ENCODE data around the gene TSPAN31. TPM values are rescaled to one million over a fixed set of nuclear protein-coding genes. Genes with fewer than 3 reads are reported as not detected.
A peak's percentile ranks its signal among the peaks of the same experiment; 100 is the strongest.

The TSPAN31 gene
- total RNA-seq, 1 donor from 2014 or later: 67.0 TPM

DNA sequence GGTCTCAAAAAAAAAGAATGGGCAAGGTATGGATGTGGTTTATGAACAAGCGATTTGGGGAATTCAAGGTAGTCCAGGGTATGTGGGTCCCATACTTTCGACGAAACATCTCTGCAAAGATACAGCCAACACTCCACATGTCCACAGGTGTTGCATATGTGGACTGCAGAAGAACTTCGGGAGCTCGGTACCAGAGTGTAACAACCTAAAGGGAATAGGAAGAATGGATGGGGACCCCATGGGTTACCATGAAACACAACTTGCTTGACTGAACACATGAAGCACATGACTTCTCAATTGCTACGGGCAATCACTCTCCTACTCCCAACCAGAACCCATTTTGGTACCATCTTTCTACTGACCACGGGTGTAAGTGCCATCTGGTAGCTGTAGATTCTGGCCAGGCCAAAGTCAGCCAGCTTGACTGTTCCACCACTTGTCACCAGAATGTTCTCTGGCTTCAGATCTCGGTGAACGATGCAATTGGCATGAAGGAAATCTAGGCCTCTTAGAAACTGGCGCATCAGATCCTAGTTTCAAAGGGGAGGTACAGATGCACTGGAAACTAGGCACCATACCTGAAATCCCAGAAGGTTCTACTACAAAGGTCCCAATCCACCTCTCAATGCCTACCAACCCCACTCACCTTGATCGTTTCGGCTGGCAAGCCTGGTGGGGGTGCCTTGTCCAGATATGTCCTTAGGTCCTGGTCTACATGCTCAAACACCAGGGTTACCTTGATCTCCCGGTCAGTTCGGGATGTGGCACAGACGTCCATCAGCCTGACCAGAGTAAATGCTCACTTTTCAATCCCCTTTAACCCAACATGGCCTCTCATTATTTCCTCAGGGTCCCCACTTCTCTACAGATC is 6.0 kb downstream of the TSPAN31 start:
- H3K27ac ChIP-seq: peak overlapping the region; percentile 83
- TF ChIP-seq POLR2AphosphoS5 (IDR thresholded peaks at IDR 0.05; ENCODE audit: insufficient read depth in 1 of 2, low read depth in 1 of 2) (no peak), POLR2A (IDR thresholded peaks at IDR 0.05) (no peak)
- TF ChIP-seq, protein P1, sequence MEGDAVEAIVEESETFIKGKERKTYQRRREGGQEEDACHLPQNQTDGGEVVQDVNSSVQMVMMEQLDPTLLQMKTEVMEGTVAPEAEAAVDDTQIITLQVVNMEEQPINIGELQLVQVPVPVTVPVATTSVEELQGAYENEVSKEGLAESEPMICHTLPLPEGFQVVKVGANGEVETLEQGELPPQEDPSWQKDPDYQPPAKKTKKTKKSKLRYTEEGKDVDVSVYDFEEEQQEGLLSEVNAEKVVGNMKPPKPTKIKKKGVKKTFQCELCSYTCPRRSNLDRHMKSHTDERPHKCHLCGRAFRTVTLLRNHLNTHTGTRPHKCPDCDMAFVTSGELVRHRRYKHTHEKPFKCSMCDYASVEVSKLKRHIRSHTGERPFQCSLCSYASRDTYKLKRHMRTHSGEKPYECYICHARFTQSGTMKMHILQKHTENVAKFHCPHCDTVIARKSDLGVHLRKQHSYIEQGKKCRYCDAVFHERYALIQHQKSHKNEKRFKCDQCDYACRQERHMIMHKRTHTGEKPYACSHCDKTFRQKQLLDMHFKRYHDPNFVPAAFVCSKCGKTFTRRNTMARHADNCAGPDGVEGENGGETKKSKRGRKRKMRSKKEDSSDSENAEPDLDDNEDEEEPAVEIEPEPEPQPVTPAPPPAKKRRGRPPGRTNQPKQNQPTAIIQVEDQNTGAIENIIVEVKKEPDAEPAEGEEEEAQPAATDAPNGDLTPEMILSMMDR (IDR thresholded peaks at IDR 0.05): no peak
- H3K27me3 ChIP-seq: no peaks in the 10 kb centered on the region
- peaks cover 0 to 32% of the 10 kb centered on the region in 2 donors for H3K36me3 ChIP-seq
- peak overlapping the region; percentile 67 to 77 for H3K4me3 ChIP-seq
- peaks cover 34% of the 10 kb centered on the region for H3K4me1 ChIP-seq
- no peak for DNase-seq (ENCODE audit: extremely low spot score in 2 of 2)
- intact Hi-C loops (cut with DNase I): no loop called here
- no peaks in the 10 kb centered on the region for H3K9me3 ChIP-seq

DNA sequence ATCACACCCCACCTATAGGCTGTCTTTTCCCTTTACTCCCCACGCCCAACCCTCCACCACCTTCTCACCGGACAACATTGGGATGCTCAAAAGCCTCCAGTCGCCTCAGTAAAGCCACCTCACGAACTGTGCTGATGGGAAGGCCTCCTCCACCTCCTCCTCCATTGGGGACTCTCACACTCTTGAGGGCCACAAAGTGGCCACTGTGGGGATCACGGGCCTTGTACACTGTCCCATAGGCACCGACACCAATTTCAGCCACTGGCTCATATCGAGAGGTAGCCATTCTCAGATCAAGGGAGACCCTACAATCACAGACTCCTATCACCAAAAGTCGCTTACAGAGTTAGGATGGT is 6.6 kb downstream of the TSPAN31 start:
- Histone ChIP-seq H3K27ac (peak overlapping the region; percentile 83), H3K4me3 (peak overlapping the region; percentile 67 to 77), H3K9me3 (no peaks in the 10 kb centered on the region), H3K4me1 (peaks cover 39% of the 10 kb centered on the region), H3K27me3 (no peaks in the 10 kb centered on the region), H3K36me3 (peaks cover 0 to 32% of the 10 kb centered on the region in 2 donors)
- DNase-seq (ENCODE audit: extremely low spot score in 2 of 2): peak in 1 of 2 donors; percentile 93
- TF ChIP-seq POLR2AphosphoS5 (IDR thresholded peaks at IDR 0.05; ENCODE audit: insufficient read depth in 1 of 2, low read depth in 1 of 2) (no peak), POLR2A (IDR thresholded peaks at IDR 0.05) (no peak)
- TF ChIP-seq, protein P1 (IDR thresholded peaks at IDR 0.05): no peak
- intact Hi-C loops (cut with DNase I): no loop called here

DNA sequence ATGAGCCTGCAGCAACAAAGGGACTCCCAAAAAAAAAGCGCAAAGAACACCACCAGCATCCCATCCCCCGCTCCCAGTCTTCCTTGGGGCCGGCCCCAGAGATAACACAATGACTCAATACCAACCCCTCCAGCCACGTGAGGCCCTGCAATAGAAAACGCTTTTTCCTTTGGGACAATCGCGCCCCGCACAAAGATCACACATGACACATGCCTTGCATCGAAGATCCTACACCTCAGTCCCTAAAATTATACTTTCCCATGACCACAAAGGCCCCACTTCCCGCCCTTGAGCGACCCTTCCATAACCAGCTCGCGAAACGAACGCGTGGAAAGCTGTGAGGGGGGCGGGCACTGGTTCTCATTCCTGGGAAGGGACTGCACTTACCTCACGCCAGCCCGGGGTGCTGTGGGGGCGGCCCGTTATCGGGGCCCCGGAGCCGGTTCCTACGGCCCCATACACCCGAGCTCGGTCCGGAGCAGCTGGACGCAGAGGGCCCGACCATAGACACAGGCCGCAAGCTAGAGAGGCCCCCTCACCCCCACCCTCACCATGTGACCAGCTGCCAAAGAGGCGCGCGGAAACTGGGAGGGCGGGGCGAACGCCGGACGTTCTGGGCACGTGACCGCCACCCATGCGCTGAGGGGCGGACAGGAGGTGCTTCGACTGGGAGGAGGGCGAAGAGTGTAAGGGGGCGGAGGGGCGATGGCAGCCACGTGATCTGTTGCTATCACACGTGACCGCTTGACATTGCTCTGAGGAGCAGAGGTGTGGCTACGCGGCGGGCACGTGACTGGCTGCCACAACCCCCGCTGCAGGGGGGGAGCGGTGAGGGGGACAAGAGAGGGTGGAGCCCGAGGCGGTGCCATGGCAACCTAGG is 7.2 kb downstream of the TSPAN31 start, which contains the start of gene CDK4:
Gene CDK4 (minus strand): TSS at position 523 of the 880 bp plus-strand sequence. CDS start 593 bp downstream, outside the sequence.
- Histone ChIP-seq H3K36me3 (peaks cover 0 to 27% of the 10 kb centered on the region in 2 donors), H3K27me3 (no peaks in the 10 kb centered on the region), H3K27ac (peak within 1 kb of the TSS; percentile 83), H3K9me3 (no peaks in the 10 kb centered on the region), H3K4me1 (peaks cover 44% of the 10 kb centered on the region), H3K4me3 (peak within 1 kb of the TSS; percentile 67 to 77)
- intact Hi-C loops (cut with DNase I): no loop called here
- peak; percentile 93 to 99 for TF ChIP-seq POLR2AphosphoS5 (IDR thresholded peaks at IDR 0.05; ENCODE audit: insufficient read depth in 1 of 2, low read depth in 1 of 2)
- TF ChIP-seq, protein P1 (IDR thresholded peaks at IDR 0.05): no peak
- peak in 1 of 2 donors; percentile 68 for TF ChIP-seq POLR2A (IDR thresholded peaks at IDR 0.05)
- peak; percentile 98 to 100 for DNase-seq (ENCODE audit: extremely low spot score in 2 of 2)

DNA sequence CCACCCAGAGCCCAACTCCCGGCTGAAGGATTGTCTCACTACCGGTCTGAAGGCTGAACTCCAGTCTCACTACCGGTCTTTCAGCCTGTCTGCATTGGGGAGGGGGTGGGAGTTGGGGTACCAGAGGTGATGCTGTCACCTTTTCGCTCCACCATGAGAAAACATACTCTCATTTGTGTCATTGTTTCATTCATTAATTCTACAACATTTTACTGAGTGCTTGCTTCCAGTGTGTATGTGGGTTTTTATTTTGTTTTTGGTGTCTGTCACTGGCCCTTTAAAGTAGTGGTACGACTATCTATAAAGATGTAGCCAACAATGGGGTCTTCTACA is 7.8 kb downstream of the TSPAN31 start:
- H3K36me3 ChIP-seq: peaks cover 0 to 21% of the 10 kb centered on the region in 2 donors
- no peaks in the 10 kb centered on the region for H3K9me3 ChIP-seq
- H3K27me3 ChIP-seq: no peaks in the 10 kb centered on the region
- H3K4me3 ChIP-seq: peak overlapping the region; percentile 67 to 77
- no peak for DNase-seq (ENCODE audit: extremely low spot score in 2 of 2)
- TF ChIP-seq, protein P1 (IDR thresholded peaks at IDR 0.05): no peak
- TF ChIP-seq POLR2AphosphoS5 (IDR thresholded peaks at IDR 0.05; ENCODE audit: insufficient read depth in 1 of 2, low read depth in 1 of 2) (no peak), POLR2A (IDR thresholded peaks at IDR 0.05) (no peak)
- H3K27ac ChIP-seq: peak overlapping the region; percentile 83
- H3K4me1 ChIP-seq: peaks cover 44% of the 10 kb centered on the region
- intact Hi-C loops (cut with DNase I): no loop called here
